ENCODE results near the gene STRN4.
"Not testable (repeated sequence)": the region's sequence is repeated elsewhere in the genome, so short reads cannot be mapped to it uniquely, and the experiment has no call there.

Gene STRN4

DNA sequence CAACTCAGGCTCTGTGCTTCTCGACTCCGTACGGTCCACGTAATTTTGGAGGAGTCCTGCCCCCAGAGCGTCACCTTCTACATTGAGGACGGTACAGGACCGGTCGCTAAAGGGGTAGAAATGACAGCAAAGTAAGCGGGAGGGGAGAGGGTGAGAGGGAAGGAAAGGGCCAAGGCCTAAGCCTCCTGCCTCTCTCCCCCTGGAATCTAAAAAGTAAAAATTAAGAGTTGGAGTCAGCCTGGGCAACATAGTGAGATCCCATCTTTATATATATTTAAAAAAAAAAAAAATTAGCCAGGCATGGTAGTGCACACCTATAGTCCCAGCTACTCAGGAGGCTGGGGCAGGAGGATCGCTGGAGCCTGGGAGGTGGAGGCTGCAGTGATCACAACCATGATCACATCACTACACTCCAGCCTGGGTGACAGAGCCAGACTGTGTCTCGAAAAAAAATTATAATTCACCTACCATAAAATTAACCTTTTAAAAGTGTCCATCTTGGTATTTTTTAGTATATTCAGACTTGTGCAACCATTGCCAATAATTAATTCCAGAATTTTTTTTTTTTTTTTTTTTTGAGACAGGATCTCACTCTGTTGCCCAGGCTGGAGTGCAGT is 29.5 kb upstream of the STRN4 start:
- DNase-seq, result no peak

DNA sequence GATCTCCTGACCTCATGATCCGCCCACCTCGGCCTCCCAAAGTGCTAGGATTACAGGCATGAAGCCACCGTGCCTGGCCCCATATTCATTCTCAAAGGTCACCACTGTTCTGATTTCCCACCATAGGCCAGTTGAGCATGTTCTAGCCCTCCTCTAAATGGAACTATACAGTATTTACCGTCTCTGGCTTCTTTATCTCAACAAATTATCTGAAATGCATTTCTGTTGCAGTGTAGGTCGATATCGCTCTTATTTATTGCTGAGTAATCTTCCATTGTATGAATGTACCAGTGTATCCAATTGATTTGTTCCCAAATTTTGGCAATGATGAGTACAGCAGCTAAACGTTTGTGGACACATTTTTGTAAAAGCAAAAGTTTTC is 26.8 kb upstream of the STRN4 start:
- no peak for DNase-seq

DNA sequence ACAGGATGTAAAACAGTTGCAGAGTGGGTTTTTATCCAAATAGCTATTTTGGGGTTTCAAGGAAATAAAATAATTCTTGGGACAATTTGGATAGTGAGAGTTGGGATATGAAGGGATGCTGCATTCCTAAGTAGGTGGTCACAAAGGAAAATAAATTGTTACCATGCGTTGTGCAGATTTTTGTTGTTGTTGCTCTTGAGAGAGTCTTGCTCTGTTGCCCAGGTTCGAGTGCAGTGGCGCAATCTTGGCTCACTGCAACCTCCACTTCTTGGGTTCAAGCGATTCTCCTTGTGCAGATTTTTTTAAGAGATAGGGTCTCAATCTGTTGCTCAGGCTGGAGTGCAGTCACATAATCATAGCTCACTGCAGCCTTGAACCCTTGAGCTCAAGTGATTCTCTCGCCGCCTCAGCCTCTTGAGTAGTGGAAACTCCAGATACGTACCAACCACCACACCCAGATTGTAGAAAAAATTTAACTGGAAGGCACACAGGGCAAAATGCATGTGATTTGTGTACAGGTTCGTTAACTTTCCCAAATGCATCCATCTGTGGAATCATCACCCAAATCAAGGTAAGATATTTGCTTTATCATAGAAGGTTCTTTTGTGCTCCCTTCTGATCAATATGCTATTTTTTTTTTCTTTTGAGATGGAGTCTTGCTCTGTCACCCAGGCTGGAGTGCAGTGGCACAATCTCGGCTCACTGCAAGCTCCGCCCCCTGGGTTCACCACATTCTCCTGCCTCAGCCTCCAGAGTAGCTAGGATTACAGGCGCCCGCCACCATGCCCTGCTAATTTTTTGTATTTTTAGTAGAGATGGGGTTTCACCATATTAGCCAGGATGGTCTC is 26.1 kb upstream of the STRN4 start:
- no peak for DNase-seq

DNA sequence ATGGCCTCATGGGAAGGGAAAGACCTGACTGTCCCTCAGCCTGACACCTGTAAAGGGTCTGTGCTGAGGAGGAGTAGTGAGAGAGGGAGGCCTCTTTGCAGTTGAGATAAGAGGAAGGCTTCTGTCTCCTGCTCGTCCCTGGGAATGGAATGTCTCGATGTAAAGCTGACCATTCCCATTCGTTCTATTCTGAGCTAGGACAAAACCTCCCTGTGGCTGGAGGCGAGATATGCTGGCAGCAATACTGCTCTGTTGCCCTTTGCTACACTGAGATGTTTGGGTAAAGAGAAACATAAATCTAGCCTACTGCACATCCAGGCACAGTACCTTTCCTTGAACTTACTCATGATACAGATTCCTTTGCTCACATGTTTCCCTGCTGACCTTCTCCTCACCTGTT is 22.5 kb upstream of the STRN4 start:
- DNase-seq, result not testable (repeated sequence)

DNA sequence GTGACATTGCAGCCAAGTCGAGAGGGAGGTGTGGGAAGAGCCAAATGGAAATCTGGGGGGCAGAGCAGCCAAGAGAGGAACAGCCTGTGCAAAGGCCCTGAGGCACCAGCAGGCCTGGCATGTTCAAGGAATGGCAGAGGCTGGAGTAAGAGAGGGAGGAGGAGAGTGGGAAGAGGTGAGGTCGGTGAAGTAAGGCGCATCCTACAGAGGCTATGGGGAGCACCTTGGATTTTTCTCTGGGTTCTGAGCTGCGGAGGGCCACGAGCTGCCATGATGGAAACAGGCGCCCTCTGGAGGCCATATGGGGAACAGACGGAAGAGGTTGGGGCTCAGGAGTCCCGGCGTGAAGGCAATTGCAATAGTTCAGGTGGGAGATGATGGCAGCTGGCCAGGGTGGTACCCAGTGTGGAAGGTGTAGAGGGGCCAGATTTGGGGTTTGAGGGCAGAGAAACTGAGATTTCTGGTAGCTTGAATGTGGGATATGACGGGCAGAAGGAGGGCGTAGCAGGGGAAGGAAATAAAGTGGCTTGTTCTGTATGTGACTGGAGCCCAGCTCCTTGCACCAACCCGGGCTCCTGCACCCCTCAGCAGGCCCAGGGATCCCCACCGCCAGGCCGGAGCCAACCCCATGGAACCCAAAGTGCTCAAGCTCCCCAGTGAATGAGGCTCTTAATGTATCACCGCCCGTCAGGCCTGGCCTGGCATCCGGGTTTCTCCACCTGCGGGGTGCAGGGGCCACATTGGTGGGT is 20.5 kb upstream of the STRN4 start:
- DNase-seq, result no peak

DNA sequence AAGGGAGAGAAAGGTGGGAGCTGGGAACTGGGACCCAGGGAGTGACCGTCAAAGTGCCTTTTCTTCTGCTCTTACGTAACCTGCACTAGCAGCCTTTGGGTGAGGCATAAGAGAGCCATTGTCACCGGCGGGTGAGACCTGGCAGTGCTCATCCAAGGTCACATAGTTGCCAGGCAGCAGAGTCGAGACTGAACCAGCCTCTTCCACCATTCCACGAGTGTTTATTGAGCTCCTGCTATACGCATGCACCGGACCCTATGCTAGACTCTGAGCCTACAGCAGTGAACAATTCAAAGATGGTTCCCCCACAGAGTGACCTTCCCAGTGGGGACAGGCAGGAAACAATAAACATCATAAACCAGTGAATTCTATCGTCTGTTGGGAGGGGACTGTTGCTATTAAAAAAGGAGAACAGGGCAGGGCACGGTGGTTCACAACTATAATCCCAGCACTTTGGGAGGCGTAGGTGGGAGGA is 18.6 kb upstream of the STRN4 start:
- peak in 3 of 58 donors; percentile 13 to 32 (median 15) for DNase-seq

DNA sequence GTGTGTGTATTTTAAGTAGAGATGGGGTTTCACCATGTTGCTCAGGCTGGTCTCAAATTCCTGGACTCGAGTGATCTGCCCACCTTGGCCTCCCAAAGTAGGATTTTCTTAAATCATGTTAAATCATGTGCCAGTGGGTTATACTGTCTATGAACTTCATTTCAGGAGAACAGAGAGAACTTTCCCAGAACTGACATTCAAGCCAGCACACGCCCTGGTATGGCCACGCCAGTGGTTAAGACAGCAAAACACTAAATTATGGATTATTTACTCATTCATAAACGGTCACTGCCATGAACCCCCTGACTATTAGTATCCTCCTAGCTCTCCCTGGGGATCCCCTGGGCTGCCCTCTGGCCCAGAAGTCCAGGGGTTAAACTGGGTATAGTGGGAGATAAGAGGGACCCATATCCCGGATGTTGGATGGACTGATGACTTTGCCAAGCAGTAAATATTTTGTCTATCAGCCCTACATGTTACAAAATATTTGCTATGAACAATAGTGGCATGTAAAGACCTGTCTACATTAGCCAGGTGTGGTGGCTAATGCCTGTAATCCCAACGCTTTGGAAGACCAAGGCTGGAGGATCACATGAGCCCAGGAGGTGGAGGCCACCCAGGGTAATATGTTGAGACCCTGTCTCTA is 16.1 kb upstream of the STRN4 start:
- DNase-seq, result no peak

DNA sequence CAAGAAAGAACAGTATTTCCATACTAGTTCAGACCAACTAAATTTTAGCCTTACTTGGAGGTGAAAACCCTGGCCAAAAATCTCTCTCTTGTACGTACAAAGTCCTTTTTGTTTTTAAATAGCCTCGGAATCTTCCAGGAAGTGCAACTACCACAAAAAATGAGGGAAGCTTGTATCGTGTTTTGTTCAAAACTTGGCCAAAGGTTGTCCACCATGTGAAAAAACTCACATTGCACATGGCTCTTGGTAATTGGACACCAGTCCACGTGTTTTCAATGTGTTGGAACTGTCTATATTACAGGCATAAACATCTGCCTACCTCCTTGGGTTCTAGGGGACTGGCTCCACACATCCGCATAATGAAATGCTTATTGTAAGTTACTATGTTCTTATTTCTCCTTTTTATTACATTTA is 15.2 kb upstream of the STRN4 start:
- DNase-seq, result peak in 1 of 58 donors; percentile 16

DNA sequence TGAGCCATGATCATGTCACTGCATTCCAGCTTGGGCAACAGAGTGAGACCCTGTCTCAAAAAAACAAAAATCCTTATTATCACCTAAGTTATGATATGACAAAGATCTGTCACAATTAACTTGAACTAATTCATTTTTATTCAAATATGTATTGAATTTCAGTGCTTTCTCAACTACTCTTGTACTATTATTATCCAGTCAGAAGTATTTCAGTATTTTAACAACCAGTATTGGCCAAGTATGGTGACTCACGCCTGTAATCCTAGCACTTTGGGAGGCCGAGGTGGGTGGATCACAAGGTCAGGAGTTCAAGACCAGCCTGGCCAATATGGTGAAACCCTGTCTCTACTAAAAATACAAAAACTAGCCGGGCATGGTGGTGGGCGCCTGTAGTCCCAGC is 14.6 kb upstream of the STRN4 start:
- not testable (repeated sequence) for DNase-seq

DNA sequence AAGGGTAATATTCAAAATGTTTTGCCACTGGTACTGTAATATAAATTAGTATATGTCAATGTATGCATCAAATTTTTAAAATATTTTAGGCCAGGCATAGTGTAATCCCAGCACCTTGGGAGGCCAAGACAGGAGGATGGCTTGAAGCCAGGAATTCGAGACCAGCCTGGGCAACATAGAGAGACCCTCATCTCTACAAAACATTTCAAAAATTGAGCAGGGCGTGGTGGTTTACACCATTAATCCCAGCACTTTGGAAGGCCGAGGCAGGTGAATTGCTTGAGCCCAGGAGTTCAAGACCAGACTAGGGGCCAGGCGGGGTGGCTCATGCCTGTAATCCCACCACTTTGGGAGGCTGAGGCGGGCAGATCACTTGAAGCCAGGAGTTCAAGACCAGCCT is 14.1 kb upstream of the STRN4 start:
- DNase-seq, result no peak

DNA sequence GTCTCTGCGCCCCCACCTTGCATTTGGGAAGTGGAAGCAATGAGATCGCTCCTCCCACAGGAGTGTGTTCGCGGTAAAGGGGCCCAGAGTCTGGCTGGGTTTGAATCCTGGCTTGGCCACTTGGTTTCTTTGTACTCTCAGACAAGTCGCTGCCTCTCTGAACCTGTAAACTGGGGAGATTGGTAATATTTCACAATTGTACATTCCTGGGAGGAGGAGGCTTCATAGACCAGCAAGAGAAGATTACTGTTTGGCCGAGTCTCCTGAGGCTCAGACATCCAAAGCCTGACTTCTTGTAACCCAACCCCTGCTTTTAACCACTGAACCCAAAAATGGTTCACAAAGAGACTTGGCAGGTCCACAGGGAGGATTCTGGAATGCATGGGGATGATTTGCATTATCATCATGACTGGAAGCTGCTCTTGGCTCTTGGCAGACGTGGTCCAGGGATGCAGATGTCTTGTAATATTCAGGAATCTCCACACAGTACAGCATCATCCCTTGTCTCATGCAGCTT is 13.6 kb upstream of the STRN4 start:
- no peak for DNase-seq

DNA sequence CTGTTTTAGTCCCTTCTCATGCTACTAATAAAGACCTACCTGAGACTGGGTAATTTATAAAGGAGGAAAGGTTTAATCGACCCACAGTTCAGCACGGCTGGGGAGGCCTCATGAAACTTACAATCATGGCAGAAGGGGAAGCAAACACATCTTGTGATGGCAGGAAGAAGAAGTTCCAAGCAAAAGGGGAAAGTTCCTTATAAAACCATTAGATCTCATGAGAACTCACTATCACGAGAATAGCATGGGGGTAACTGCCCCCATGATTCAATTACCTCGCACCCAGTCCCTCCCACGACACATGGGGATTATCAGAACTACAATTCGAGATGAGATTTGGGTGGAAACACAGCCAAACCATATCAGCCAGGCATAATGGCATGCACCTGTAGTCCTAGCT is 13.0 kb upstream of the STRN4 start:
- no peak for DNase-seq

DNA sequence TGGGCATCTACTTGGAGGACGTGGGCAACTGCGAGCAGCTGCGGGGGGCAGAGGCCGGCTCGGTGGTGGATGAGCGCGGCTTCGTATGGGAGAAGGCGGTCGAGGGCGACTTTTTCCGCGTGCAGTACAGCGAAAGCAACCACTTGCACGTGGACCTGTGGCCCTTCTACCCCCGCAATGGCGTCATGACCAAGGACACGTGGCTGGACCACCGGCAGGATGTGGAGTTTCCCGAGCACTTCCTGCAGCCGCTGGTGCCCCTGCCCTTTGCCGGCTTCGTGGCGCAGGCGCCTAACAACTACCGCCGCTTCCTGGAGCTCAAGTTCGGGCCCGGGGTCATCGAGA is 10.3 kb upstream of the STRN4 start:
- DNase-seq, result no peak

DNA sequence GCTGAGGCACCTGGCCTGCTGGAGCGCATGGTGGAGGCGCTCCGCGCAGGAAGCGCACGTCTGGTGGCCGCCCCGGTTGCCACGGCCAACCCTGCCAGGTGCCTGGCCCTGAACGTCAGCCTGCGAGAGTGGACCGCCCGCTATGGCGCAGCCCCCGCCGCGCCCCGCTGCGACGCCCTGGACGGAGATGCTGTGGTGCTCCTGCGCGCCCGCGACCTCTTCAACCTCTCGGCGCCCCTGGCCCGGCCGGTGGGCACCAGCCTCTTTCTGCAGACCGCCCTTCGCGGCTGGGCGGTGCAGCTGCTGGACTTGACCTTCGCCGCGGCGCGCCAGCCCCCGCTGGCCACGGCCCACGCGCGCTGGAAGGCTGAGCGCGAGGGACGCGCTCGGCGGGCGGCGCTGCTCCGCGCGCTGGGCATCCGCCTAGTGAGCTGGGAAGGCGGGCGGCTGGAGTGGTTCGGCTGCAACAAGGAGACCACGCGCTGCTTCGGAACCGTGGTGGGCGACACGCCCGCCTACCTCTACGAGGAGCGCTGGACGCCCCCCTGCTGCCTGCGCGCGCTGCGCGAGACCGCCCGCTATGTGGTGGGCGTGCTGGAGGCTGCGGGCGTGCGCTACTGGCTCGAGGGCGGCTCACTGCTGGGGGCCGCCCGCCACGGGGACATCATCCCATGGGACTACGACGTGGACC is 9.7 kb upstream of the STRN4 start:
- DNase-seq, result no peak

DNA sequence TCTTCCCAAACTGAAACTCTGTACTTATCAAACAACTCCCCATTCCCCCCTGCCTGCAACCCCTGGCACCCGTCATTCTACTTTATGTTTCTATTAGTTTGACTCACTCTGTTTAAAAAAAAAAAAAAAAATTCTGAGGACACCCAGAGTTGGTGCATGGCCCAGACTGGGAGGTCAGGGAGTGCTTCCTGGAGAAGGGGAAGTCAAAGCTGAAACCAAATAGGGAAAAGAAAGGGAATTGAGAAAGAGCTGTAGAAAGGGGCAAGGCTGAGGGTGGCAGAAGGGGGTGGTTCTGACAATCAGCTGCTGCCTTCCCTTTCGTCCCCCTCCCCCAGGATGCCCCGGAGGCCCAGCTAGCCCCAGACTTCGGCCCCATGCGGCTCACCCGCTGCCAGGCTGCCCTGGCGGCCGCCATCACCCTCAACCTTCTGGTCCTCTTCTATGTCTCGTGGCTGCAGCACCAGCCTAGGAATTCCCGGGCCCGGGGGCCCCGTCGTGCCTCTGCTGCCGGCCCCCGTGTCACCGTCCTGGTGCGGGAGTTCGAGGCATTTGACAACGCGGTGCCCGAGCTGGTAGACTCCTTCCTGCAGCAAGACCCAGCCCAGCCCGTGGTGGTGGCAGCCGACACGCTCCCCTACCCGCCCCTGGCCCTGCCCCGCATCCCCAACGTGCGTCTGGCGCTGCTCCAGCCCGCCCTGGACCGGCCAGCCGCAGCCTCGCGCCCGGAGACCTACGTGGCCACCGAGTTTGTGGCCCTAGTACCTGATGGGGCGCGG is 9.0 kb upstream of the STRN4 start:
- DNase-seq, result no peak

DNA sequence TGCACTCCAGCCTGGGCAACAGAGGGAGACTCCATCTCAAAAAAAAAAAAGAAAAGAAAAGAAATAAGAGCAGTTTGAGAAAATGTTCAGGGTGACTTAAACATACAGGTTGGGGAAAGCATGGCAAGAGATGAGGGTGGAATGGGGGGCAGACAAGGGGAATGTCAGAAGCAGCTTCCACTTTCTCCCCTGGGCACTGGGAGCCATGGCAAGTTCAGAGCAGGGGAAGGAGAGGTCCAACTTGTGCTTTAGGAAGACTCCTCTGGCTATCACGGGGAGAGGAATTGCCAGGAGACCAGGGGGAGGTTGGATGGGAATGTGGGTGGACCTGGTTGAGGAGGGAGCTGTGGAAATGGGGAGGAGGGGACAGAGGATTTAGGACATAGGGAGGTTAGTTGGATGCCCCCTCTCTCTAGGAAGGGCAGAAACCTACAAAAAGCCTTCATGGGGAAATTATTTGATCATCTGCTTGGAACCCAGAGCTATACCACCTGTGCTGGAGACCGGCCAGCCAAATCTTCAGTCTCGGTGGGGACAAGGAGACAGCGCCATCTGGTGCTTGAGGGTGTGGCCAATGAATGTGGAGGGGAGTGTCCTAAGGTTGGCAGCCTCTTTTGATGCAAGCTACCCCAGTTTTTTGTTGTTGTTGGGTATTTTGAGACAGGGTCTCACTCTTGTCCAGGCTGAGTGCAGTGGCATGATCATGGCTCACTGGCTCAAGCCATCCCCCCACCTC is 7.3 kb upstream of the STRN4 start:
- DNase-seq, result peak in 7 of 58 donors; percentile 6 to 43 (median 27)

DNA sequence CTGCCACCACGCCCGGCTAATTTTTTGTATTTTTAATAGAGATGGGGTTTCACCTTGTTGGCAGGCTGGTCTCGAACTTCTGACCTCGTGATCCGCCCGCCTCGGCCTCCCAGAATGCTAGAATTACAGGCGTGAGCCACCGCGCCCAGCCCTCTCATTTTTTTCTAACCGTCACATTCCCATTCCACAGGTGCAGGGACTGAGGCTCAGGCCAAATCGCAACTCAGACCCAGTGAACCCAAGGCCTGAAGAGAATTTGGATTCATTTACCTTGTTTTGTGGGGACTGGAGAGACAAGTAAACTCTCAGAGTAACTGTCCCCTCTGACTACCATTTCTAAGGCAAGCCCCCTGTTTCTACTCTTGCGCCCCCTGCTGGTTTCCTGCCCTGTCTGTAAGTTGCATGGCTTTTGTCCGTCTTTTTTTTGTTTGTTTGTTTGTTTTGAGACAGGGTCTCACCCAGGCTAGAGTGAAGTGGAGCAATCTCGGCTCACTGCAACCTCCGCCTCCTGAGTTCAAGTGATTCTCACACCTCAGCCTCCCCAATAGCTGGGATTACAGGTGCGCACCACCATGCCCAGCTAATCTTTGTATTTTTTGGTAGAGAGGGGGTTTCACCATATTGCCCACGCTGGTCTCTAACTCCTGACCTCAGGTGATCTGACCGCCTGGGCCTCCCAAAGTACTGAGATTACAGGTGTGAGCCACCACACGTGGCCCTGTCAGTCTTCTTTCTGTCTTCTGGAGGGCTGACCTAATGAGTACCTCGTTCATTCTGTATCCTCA is 2.3 kb upstream of the STRN4 start:
- DNase-seq, result peak in 17 of 58 donors; percentile 9 to 73 (median 34)

DNA sequence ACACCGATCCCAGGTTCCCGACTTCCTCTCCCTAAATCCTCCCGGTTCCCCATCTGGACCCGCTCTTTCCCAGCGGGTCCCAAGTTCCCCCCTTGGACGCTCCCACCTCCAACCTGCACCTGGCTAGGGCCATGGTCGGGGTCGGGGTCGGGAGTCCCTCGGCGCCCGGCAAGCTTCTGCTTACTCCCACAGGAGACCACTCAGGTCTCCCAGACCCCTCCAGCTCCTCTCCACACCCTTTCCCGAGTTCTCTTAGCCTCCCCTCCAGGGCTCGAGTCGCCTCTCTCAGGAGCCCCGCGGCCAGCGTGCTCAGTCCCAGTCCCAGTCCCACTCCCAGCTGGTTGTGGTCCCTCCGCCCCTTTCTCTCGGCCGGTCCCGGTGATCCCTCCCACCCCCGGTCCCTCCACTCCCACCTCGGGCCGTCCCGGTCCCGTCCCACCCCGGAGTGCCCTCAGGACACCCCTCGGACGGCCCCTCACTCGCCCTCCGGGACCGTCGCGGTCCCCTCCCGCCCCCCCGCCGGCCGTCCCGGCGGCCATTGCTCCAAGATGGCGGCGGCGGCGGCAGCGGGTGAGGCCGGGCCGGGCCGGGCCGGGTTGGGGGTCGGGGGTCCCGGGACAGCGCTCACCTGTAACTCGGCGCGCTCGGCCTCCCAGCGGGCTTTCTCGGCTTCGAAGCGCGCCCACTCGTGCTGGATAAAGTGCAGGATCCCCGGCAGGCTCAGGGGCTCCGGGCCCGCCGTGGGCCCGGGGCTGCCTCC is 549 bp downstream of the STRN4 start, which contains the start of gene FKRP:
Gene FKRP (plus strand): TSS at position 537 of the 760 bp plus-strand sequence. CDS start 9,394 bp downstream, outside the sequence.
- peak in 12 of 58 donors; percentile 26 to 62 (median 38) for DNase-seq
